PC-9 (cell line): ENCODE measurements around the gene ESRRG. TPM values are rescaled to one million over a fixed set of nuclear protein-coding genes. Genes with fewer than 3 reads are reported as not detected.

Source experiments
- BruUV-seq: library from RNA; stranded (reverse); fragments of 400-500 nt; replicated peaks from 2 replicates; lab custom pipeline; 2021; lab: Mats Ljungman, UMichigan
- CTCF ChIA-PET: fragments of 300-600 bp; sonication (Branson Sonifier 250); formaldehyde crosslinking; loops from one replicate; lab custom pipeline; 2022; ENCODE audit warnings: antibody characterized with exemption; lab: Charles Lee
- POLR2A ChIA-PET: fragments of 300-600 bp; sonication (Branson Sonifier 250); formaldehyde crosslinking; loops from one replicate; lab custom pipeline; 2022; ENCODE audit warnings: antibody characterized with exemption; ENCODE audit not compliant: unreplicated experiment; lab: Charles Lee
- DNase-seq, 2 experiments: peaks; one replicate each; pipeline versions ENCODE4 v3.0.0 to v3.0.0-alpha.2; 2015 to 2022; ENCODE audit warnings: mixed read lengths in 1 of 2
- H2AFZ ChIP-seq: fragments of 200-600 bp; sonication (generic); 2 replicates; pipeline ENCODE4 v1.8.1; 2017; ENCODE audit warnings: antibody characterized with exemption
- H3F3A ChIP-seq: fragments of 200-600 bp; sonication (generic); 2 replicates; pipeline ENCODE4 v1.8.1; 2017; ENCODE audit warnings: antibody characterized with exemption, mild to moderate bottlenecking, low read depth; ENCODE audit not compliant: insufficient read depth
- H3K27ac ChIP-seq: fragments of 200-600 bp; sonication (generic); 2 replicates; pipeline ENCODE4 v1.6.1; 2016; ENCODE audit warnings: mixed run types
- H3K27me3 ChIP-seq: fragments of 200-600 bp; sonication (generic); 2 replicates; pipeline ENCODE4 v1.6.1; 2016; ENCODE audit warnings: low read depth, mixed run types; ENCODE audit not compliant: insufficient read depth
- H3K36me3 ChIP-seq: fragments of 200-600 bp; sonication (generic); 2 replicates; pipeline ENCODE4 v1.6.1; 2016; ENCODE audit warnings: low read depth, mixed run types
- H3K4me1 ChIP-seq: fragments of 200-600 bp; sonication (generic); replicated peaks from 2 replicates; pipeline ENCODE4 v1.6.1; 2016; ENCODE audit warnings: mixed run types; ENCODE audit not compliant: insufficient read depth
- H3K4me2 ChIP-seq: fragments of 200-600 bp; sonication (generic); 2 replicates; pipeline ENCODE4 v1.6.1; 2017; ENCODE audit warnings: mixed run types
- H3K4me3 ChIP-seq: fragments of 200-600 bp; sonication (generic); 2 replicates; pipeline ENCODE4 v1.6.1; 2016; ENCODE audit warnings: mixed run types
- H3K79me2 ChIP-seq: fragments of 200-600 bp; sonication (generic); 2 replicates; pipeline ENCODE4 v1.6.1; 2017; ENCODE audit warnings: low read depth, mixed run types
- H3K9me2 ChIP-seq: fragments of 200-600 bp; sonication (generic); 2 replicates; pipeline ENCODE4 v1.8.1; 2017; ENCODE audit warnings: mild to moderate bottlenecking; ENCODE audit not compliant: insufficient read depth
- H3K9me3 ChIP-seq: fragments of 200-600 bp; sonication (generic); 2 replicates; pipeline ENCODE4 v1.8.1; 2016; ENCODE audit warnings: low read depth; ENCODE audit not compliant: insufficient read depth
- H4K20me1 ChIP-seq: fragments of 200-600 bp; sonication (generic); 2 replicates; pipeline ENCODE4 v1.8.1; 2017; ENCODE audit not compliant: insufficient read depth
- EZH2 ChIP-seq: fragments of 200-600 bp; sonication (generic); IDR thresholded peaks from 2 replicates; pipeline ENCODE4 v1.8.0; 2017; ENCODE audit warnings: antibody characterized with exemption, low read depth
- intact Hi-C: fragments of 100-400 bp; cut with micrococcal nuclease; formaldehyde crosslinking; loops from one replicate; pipeline ENCODE4 v1.10.0; 2022; ENCODE audit not compliant: unreplicated experiment
- total RNA-seq: library from RNA; stranded (reverse); gene quantifications from 2 replicates; pipeline ENCODE4 v1.2.3, GENCODE V29; 2021
- TF ChIP-seq, protein P1 (sequence below): fragments of 200-600 bp; sonication (generic); conservative IDR thresholded peaks from 2 replicates; pipeline ENCODE4 v1.6.1; 2017; ENCODE audit warnings: mixed run types, antibody characterized with exemption, mild to moderate bottlenecking, moderate library complexity

The ESRRG gene
- total RNA-seq, 1 experiment from 2014 or later, result not detected

- CTCF ChIA-PET, result no interaction called here
- TF ChIP-seq EZH2, result no peak
- TF ChIP-seq, protein P1, sequence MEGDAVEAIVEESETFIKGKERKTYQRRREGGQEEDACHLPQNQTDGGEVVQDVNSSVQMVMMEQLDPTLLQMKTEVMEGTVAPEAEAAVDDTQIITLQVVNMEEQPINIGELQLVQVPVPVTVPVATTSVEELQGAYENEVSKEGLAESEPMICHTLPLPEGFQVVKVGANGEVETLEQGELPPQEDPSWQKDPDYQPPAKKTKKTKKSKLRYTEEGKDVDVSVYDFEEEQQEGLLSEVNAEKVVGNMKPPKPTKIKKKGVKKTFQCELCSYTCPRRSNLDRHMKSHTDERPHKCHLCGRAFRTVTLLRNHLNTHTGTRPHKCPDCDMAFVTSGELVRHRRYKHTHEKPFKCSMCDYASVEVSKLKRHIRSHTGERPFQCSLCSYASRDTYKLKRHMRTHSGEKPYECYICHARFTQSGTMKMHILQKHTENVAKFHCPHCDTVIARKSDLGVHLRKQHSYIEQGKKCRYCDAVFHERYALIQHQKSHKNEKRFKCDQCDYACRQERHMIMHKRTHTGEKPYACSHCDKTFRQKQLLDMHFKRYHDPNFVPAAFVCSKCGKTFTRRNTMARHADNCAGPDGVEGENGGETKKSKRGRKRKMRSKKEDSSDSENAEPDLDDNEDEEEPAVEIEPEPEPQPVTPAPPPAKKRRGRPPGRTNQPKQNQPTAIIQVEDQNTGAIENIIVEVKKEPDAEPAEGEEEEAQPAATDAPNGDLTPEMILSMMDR, result no peak
- H3K27me3 ChIP-seq, result no peaks in the 10 kb centered on the region
- H4K20me1 ChIP-seq, result no peaks in the 10 kb centered on the region
- H2AFZ ChIP-seq, result peak overlapping the region; percentile 73; the same call in 1 of the 2 replicates
- intact Hi-C loops, result no loop called here
- H3K9me2 ChIP-seq, result no peaks in the 10 kb centered on the region
- no peak for DNase-seq
- no peaks in the 10 kb centered on the region for H3F3A ChIP-seq
- H3K36me3 ChIP-seq, result no peaks in the 10 kb centered on the region
- POLR2A ChIA-PET, result no interaction called here
- H3K4me2 ChIP-seq, result peak overlapping the region; percentile 52
- H3K9me3 ChIP-seq, result no peaks in the 10 kb centered on the region
- no peak overlapping the region for H3K27ac ChIP-seq
- H3K79me2 ChIP-seq, result no peaks in the 10 kb centered on the region
- BruUV-seq, result no TSS peak
- H3K4me1 ChIP-seq, result no peaks in the 10 kb centered on the region
- H3K4me3 ChIP-seq, result peak overlapping the region; percentile 43; the same call in 1 of the 2 replicates
Observed at GRCh38 chr1:216722821-216723220, 408 bp downstream of the ESRRG start.

DNA sequence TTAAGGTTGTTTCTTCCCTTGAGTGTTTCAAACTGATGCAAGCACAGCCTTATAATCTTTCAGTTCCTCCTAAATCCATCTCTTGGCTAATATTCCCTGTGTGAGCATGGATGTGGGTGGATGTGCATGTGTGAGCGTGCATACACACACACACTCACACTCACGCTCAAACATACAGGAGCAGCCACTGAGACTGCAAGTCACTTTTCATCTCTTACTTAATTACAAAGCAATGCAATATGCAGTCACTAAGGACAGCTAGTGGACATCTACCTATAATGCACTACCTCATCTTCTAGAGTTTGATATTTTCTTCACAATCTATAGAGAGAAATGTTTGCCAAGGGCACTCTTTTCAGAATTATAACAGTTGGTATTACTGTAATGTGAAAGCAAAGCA lies 1.4 kb downstream of the ESRRG start:
- no peaks in the 10 kb centered on the region for H3F3A ChIP-seq
- intact Hi-C loops, result no loop called here
- H3K9me3 ChIP-seq, result no peaks in the 10 kb centered on the region
- DNase-seq, result no peak
- H3K4me3 ChIP-seq, result no peak overlapping the region
- H3K27ac ChIP-seq, result no peak overlapping the region
- CTCF ChIA-PET, result no interaction called here
- TF ChIP-seq, protein P1, result no peak
- no TSS peak for BruUV-seq
- no peaks in the 10 kb centered on the region for H3K27me3 ChIP-seq
- no peak overlapping the region for H2AFZ ChIP-seq
- no peaks in the 10 kb centered on the region for H3K79me2 ChIP-seq
- POLR2A ChIA-PET, result no interaction called here
- no peak overlapping the region for H3K4me2 ChIP-seq
- no peaks in the 10 kb centered on the region for H3K4me1 ChIP-seq
- no peaks in the 10 kb centered on the region for H3K36me3 ChIP-seq
- H3K9me2 ChIP-seq, result no peaks in the 10 kb centered on the region
- H4K20me1 ChIP-seq, result no peaks in the 10 kb centered on the region

- no peak overlapping the region for H3K4me3 ChIP-seq
- no peaks in the 10 kb centered on the region for H3K4me1 ChIP-seq
- intact Hi-C loops, result no loop called here
- BruUV-seq, result no TSS peak
- CTCF ChIA-PET, result no interaction called here
- H4K20me1 ChIP-seq, result no peaks in the 10 kb centered on the region
- H3K79me2 ChIP-seq, result no peaks in the 10 kb centered on the region
- POLR2A ChIA-PET, result no interaction called here
- no peak for TF ChIP-seq EZH2
- TF ChIP-seq, protein P1, result no peak
- H3K36me3 ChIP-seq, result no peaks in the 10 kb centered on the region
- no peak overlapping the region for H3K4me2 ChIP-seq
- H3K27me3 ChIP-seq, result no peaks in the 10 kb centered on the region
- H2AFZ ChIP-seq, result no peak overlapping the region
- no peak overlapping the region for H3K27ac ChIP-seq
- DNase-seq, result no peak
- no peaks in the 10 kb centered on the region for H3K9me2 ChIP-seq
- H3K9me3 ChIP-seq, result no peaks in the 10 kb centered on the region
- H3F3A ChIP-seq, result no peaks in the 10 kb centered on the region
Observed at GRCh38 chr1:216721062-216721461, 2.2 kb downstream of the ESRRG start.
